H9 (cell line): ENCODE measurements around the gene SGCD. TPM values are rescaled to one million over a fixed set of nuclear protein-coding genes. Genes with fewer than 3 reads are reported as not detected.

Source experiments
- DNase-seq: peaks from one replicate; pipeline ENCODE4 v3.0.0-alpha.2; 2017
- H2AFZ ChIP-seq: one replicate; pipeline ENCODE4 v1.6.1; 2013; ENCODE audit warnings: mild to moderate bottlenecking, low read length, control low read depth, moderate library complexity
- H2AK5ac ChIP-seq: 2 replicates; pipeline ENCODE4 v1.6.1; 2013; ENCODE audit warnings: low read length, control low read depth, mixed read lengths; ENCODE audit not compliant: insufficient read length
- H2BK120ac ChIP-seq: one replicate; pipeline ENCODE4 v1.6.1; 2013; ENCODE audit warnings: low read depth, mild to moderate bottlenecking, low read length, control low read depth, inconsistent platforms; ENCODE audit not compliant: poor library complexity, severe bottlenecking
- H2BK12ac ChIP-seq: 2 replicates; pipeline ENCODE4 v1.6.1; 2013; ENCODE audit warnings: low read length, control low read depth, mixed read lengths, low read depth; ENCODE audit not compliant: insufficient read length
- H2BK15ac ChIP-seq: 2 replicates; pipeline ENCODE4 v1.6.1; 2013; ENCODE audit warnings: low read depth, low read length, control low read depth
- H2BK20ac ChIP-seq: one replicate; pipeline ENCODE4 v1.6.1; 2013; ENCODE audit warnings: low read depth, mild to moderate bottlenecking, low read length, control low read depth, inconsistent platforms; ENCODE audit not compliant: poor library complexity, severe bottlenecking
- H2BK5ac ChIP-seq: 2 replicates; pipeline ENCODE4 v1.6.1; 2013; ENCODE audit warnings: low read length, control low read depth, mixed read lengths; ENCODE audit not compliant: insufficient read length
- H3K14ac ChIP-seq: 2 replicates; pipeline ENCODE4 v1.6.1; 2013; ENCODE audit warnings: low read length, control low read depth; ENCODE audit not compliant: insufficient read depth
- H3K18ac ChIP-seq: 2 replicates; pipeline ENCODE4 v1.6.1; 2013; ENCODE audit warnings: low read depth, mild to moderate bottlenecking, mixed read lengths, low read length, control low read depth; ENCODE audit not compliant: insufficient read length
- H3K23ac ChIP-seq: 2 replicates; pipeline ENCODE4 v1.6.1; 2013; ENCODE audit warnings: low read length, control low read depth, mixed read lengths, low read depth; ENCODE audit not compliant: insufficient read length
- H3K23me2 ChIP-seq: 2 replicates; pipeline ENCODE4 v1.6.1; 2013; ENCODE audit warnings: low read depth, mild to moderate bottlenecking, mixed read lengths, low read length, control low read depth; ENCODE audit not compliant: insufficient read length, poor library complexity, severe bottlenecking
- H3K27ac ChIP-seq: 2 replicates; pipeline ENCODE4 v1.5.1; 2013; ENCODE audit warnings: low read length, control low read depth, mixed read lengths, low read depth; ENCODE audit not compliant: insufficient read length
- H3K27me3 ChIP-seq: 2 replicates; pipeline ENCODE4 v1.6.1; 2013; ENCODE audit warnings: low read length, control low read depth, inconsistent platforms; ENCODE audit not compliant: insufficient read depth
- H3K4ac ChIP-seq: 2 replicates; pipeline ENCODE4 v1.6.1; 2013; ENCODE audit warnings: low read depth, mild to moderate bottlenecking, control low read depth, inconsistent platforms, low read length, moderate library complexity
- H3K4me1 ChIP-seq: 2 replicates; pipeline ENCODE4 v1.6.1; 2013; ENCODE audit warnings: low read length, control low read depth, inconsistent platforms; ENCODE audit not compliant: insufficient read depth
- H3K4me2 ChIP-seq: 2 replicates; pipeline ENCODE4 v1.6.1; 2013; ENCODE audit warnings: low read length, control low read depth, mixed read lengths; ENCODE audit not compliant: insufficient read length, insufficient read depth
- H3K56ac ChIP-seq: 2 replicates; pipeline ENCODE4 v1.6.1; 2013; ENCODE audit warnings: low read depth, mild to moderate bottlenecking, mixed read lengths, low read length, control low read depth; ENCODE audit not compliant: insufficient read length
- H3K79me1 ChIP-seq: 2 replicates; pipeline ENCODE4 v1.6.1; 2013; ENCODE audit warnings: low read depth, mild to moderate bottlenecking, moderate library complexity, low read length, control low read depth, inconsistent platforms; ENCODE audit not compliant: insufficient read depth, poor library complexity, severe bottlenecking
- H3K79me2 ChIP-seq: 2 replicates; pipeline ENCODE4 v1.6.1; 2013; ENCODE audit warnings: low read length, control low read depth, inconsistent platforms; ENCODE audit not compliant: insufficient read depth
- H3K9ac ChIP-seq: 2 replicates; pipeline ENCODE4 v1.6.1; 2013; ENCODE audit warnings: low read length, control low read depth, mixed read lengths; ENCODE audit not compliant: insufficient read length; ENCODE audit errors: extremely low read depth
- H3K9me3 ChIP-seq: one replicate; pipeline ENCODE4 v1.6.1; 2013; ENCODE audit warnings: low read depth, low read length, inconsistent platforms; ENCODE audit not compliant: control insufficient read depth
- H3T11ph ChIP-seq: one replicate; pipeline ENCODE4 v1.6.1; 2013; ENCODE audit warnings: mild to moderate bottlenecking, low read length, control low read depth, inconsistent platforms
- H4K20me1 ChIP-seq: one replicate; pipeline ENCODE4 v1.6.1; 2013; ENCODE audit not compliant: control insufficient read depth, insufficient read length, insufficient read depth
- H4K5ac ChIP-seq: 2 replicates; pipeline ENCODE4 v1.6.1; 2013; ENCODE audit warnings: low read depth, mild to moderate bottlenecking, mixed read lengths, low read length, control low read depth; ENCODE audit not compliant: insufficient read length
- H4K8ac ChIP-seq: replicated peaks from 2 replicates; pipeline ENCODE4 v1.6.1; 2013; ENCODE audit warnings: low read length, control low read depth, mixed read lengths, low read depth; ENCODE audit not compliant: insufficient read length
- H4K91ac ChIP-seq: 2 replicates; pipeline ENCODE4 v1.6.1; 2013; ENCODE audit warnings: low read depth, mild to moderate bottlenecking, moderate library complexity, mixed read lengths, low read length, control low read depth; ENCODE audit not compliant: insufficient read length
- H3K27ac Mint-ChIP-seq, 3 experiments: 2 replicates in 2 of 3; 3 replicates in 1 of 3; pipeline ENCODE4 v1.8.0; 2020 to 2021; ENCODE audit warnings: mixed read lengths in 3 of 3, mild to moderate bottlenecking in 1 of 3, moderate library complexity in 1 of 3
- H3K27me3 Mint-ChIP-seq: 2 replicates; pipeline ENCODE4 v1.8.0; 2021; ENCODE audit warnings: low read depth, mild to moderate bottlenecking, moderate library complexity, mixed read lengths
- H3K36me3 Mint-ChIP-seq, 3 experiments: 2 replicates in 2 of 3; 3 replicates in 1 of 3; pipeline ENCODE4 v1.8.0; 2020 to 2021; ENCODE audit warnings: low read depth in 3 of 3, mixed read lengths in 3 of 3; ENCODE audit not compliant: insufficient read depth in 1 of 3
- H3K4me1 Mint-ChIP-seq, 2 experiments: 2 replicates each; pipeline ENCODE4 v1.8.0; 2020; ENCODE audit warnings: mixed read lengths in 2 of 2
- H3K4me3 Mint-ChIP-seq, 2 experiments: 2 replicates in 1 of 2; 3 replicates in 1 of 2; pipeline ENCODE4 v1.8.0; 2020 to 2021; ENCODE audit warnings: mild to moderate bottlenecking in 2 of 2, mixed read lengths in 2 of 2, moderate library complexity in 1 of 2
- H3K9me3 Mint-ChIP-seq, 2 experiments: 2 replicates in 1 of 2; 3 replicates in 1 of 2; pipeline ENCODE4 v1.8.0; 2020; ENCODE audit warnings: mild to moderate bottlenecking in 2 of 2, mixed read lengths in 2 of 2, moderate library complexity in 1 of 2
- WGBS: extraction: QIAGEN DNeasy Blood & Tissue Kit; methylation state at CpG from one replicate; pipeline ENCODE4 v1.1.7; 2013; ENCODE audit warnings: missing lambda C conversion rate, low lambda C conversion rate, mixed read lengths; ENCODE audit not compliant: insufficient read length; ENCODE audit errors: extremely low coverage; 5-methylcytosine and 5-hydroxymethylcytosine counted together
- total RNA-seq: library from RNA; stranded (reverse); gene quantifications from 2 replicates; pipeline ENCODE4 v1.2.1, GENCODE V29; 2021
- TF ChIP-seq, protein P1 (sequence below): fragments of 200-600 bp; sonication (generic); conservative IDR thresholded peaks from 3 replicates; pipeline ENCODE4 v1.8.0; 2021; ENCODE audit warnings: antibody characterized with exemption, mild to moderate bottlenecking

SGCD gene
- total RNA-seq, 1 experiment from 2014 or later: 0.11 TPM

DNA sequence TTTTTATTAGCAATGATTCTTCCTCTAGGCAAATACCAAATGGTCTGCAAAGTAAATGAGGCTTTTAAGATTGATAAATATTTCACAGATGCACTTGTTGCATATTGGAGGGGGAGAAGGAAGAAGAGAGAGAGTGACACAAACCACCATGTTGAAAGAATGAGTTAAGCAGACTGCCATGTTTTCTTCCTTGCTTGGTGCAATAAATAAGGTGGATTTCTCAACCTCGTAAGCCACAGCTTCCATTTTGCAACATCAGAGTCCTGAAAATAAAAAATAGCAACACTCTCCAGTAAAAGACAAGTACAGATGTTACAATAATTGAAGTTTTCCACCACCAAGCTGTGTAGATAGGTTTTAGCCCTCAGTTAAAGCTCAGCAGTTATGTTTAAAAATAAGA is 202.9 kb downstream of the SGCD start:
- Mint-ChIP-seq H3K36me3 (no peaks in the 10 kb centered on the region), H3K27ac (no peak overlapping the region), H3K4me3 (no peak overlapping the region), H3K27me3 (no peaks in the 10 kb centered on the region), H3K9me3 (no peaks in the 10 kb centered on the region), H3K4me1 (no peaks in the 10 kb centered on the region)
- H2BK120ac ChIP-seq: no peak overlapping the region
- no peak overlapping the region for H4K5ac ChIP-seq
- no peaks in the 10 kb centered on the region for H3K27me3 ChIP-seq
- H2AK5ac ChIP-seq: no peak overlapping the region
- H3K56ac ChIP-seq: no peak overlapping the region
- no peak overlapping the region for H2BK15ac ChIP-seq
- H3K27ac ChIP-seq: no peak overlapping the region
- H2BK5ac ChIP-seq: no peak overlapping the region
- no peak overlapping the region for H2BK20ac ChIP-seq
- H3K23ac ChIP-seq: no peak overlapping the region
- H3K14ac ChIP-seq: no peak overlapping the region
- H2AFZ ChIP-seq: no peak overlapping the region
- no peak for DNase-seq
- no peaks in the 10 kb centered on the region for H3K9me3 ChIP-seq
- no peak overlapping the region for H3K9ac ChIP-seq
- no peaks in the 10 kb centered on the region for H3K23me2 ChIP-seq
- no peaks in the 10 kb centered on the region for H3K4me1 ChIP-seq
- TF ChIP-seq, protein P1, sequence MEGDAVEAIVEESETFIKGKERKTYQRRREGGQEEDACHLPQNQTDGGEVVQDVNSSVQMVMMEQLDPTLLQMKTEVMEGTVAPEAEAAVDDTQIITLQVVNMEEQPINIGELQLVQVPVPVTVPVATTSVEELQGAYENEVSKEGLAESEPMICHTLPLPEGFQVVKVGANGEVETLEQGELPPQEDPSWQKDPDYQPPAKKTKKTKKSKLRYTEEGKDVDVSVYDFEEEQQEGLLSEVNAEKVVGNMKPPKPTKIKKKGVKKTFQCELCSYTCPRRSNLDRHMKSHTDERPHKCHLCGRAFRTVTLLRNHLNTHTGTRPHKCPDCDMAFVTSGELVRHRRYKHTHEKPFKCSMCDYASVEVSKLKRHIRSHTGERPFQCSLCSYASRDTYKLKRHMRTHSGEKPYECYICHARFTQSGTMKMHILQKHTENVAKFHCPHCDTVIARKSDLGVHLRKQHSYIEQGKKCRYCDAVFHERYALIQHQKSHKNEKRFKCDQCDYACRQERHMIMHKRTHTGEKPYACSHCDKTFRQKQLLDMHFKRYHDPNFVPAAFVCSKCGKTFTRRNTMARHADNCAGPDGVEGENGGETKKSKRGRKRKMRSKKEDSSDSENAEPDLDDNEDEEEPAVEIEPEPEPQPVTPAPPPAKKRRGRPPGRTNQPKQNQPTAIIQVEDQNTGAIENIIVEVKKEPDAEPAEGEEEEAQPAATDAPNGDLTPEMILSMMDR: no peak
- H3K4me2 ChIP-seq: no peak overlapping the region
- H3K79me2 ChIP-seq: no peaks in the 10 kb centered on the region
- no peak overlapping the region for H3K18ac ChIP-seq
- H3T11ph ChIP-seq: no peak overlapping the region
- no peak overlapping the region for H3K4ac ChIP-seq
- no peak overlapping the region for H4K91ac ChIP-seq
- no CpG with 5 or more reads among the region's 1 CpG for WGBS
- no peak overlapping the region for H4K8ac ChIP-seq
- H2BK12ac ChIP-seq: no peak overlapping the region
- no peaks in the 10 kb centered on the region for H4K20me1 ChIP-seq
- no peaks in the 10 kb centered on the region for H3K79me1 ChIP-seq
